COLO829 (cell line): ENCODE data around the gene SLC16A12.
A peak's percentile ranks its signal among the peaks of the same experiment; 100 is the strongest.
"Not testable (repeated sequence)": the region's sequence is repeated elsewhere in the genome, so short reads cannot be mapped to it uniquely, and the experiment has no call there.

Experiments
- DNase-seq: peaks from one replicate; pipeline ENCODE4 v3.0.0; 2012; ENCODE audit warnings: low spot score

Gene SLC16A12

GRCh38 chr10:89469517-89469916 lies 65.9 kb downstream of the SLC16A12 start:
- DNase-seq: no peak

GRCh38 chr10:89468191-89468965 lies 67.0 kb downstream of the SLC16A12 start:
- DNase-seq: no peak

GRCh38 chr10:89466599-89467035 lies 68.8 kb downstream of the SLC16A12 start:
- DNase-seq: no peak

- no peak for DNase-seq
Observed at GRCh38 chr10:89465196-89465595, 70.2 kb downstream of the SLC16A12 start.

- no peak for DNase-seq
Observed at GRCh38 chr10:89463846-89464537, 71.4 kb downstream of the SLC16A12 start.

GRCh38 chr10:89458784-89459183 lies 76.6 kb downstream of the SLC16A12 start:
- DNase-seq: no peak

GRCh38 chr10:89458291-89458690 lies 77.1 kb downstream of the SLC16A12 start:
- DNase-seq: no peak

- no peak for DNase-seq
Observed at GRCh38 chr10:89454561-89455347, 80.6 kb downstream of the SLC16A12 start.

GRCh38 chr10:89452193-89452592 lies 83.2 kb downstream of the SLC16A12 start:
- DNase-seq: no peak

- no peak for DNase-seq
Observed at GRCh38 chr10:89450901-89451300, 84.5 kb downstream of the SLC16A12 start.

GRCh38 chr10:89444819-89445218 lies 90.6 kb downstream of the SLC16A12 start:
- not testable (repeated sequence) for DNase-seq

- DNase-seq: peak; percentile 36
Observed at GRCh38 chr10:89442289-89442688, 93.1 kb downstream of the SLC16A12 start.

GRCh38 chr10:89440226-89441009 lies 95.0 kb downstream of the SLC16A12 start:
- no peak for DNase-seq

GRCh38 chr10:89438525-89438924 lies 96.9 kb downstream of the SLC16A12 start:
- no peak for DNase-seq

- DNase-seq: no peak
Observed at GRCh38 chr10:89431977-89432376, 103.4 kb downstream of the SLC16A12 start.

- DNase-seq: no peak
Observed at GRCh38 chr10:89428877-89429276, 106.5 kb downstream of the SLC16A12 start.

- DNase-seq: no peak
Observed at GRCh38 chr10:89427629-89428028, 107.8 kb downstream of the SLC16A12 start.

GRCh38 chr10:89426230-89426868 lies 109.0 kb downstream of the SLC16A12 start:
- peak; percentile 47 for DNase-seq

GRCh38 chr10:89425000-89425399 lies 110.4 kb downstream of the SLC16A12 start:
- no peak for DNase-seq

GRCh38 chr10:89421018-89421476 lies 114.3 kb downstream of the SLC16A12 start:
- DNase-seq: no peak

- DNase-seq: peak; percentile 50
Observed at GRCh38 chr10:89419548-89419947, 115.8 kb downstream of the SLC16A12 start.
